Gastroesophageal sphincter (tissue), 4 donors: Measurements from ENCODE around the gene OR4D1. TPM values are rescaled to one million over a fixed set of nuclear protein-coding genes. Genes with fewer than 3 reads are reported as not detected.

ENCODE experiments used
- ATAC-seq: fragments of 150-250 bp; one replicate; pipeline ENCODE4 v1.9.1; 2016; ENCODE audit warnings: mild to moderate bottlenecking, moderate library complexity
- H3K27ac ChIP-seq, 4 donors: fragments of 200-600 bp; sonication (generic) in 3 of 4; 1 replicate in 3 of 4; 2 replicates in 1 of 4; pipeline ENCODE4 v1.5.1; 2016 to 2019
- H3K27me3 ChIP-seq: fragments of 200-600 bp; sonication (generic); one replicate; pipeline ENCODE4 v1.5.1; 2019
- H3K36me3 ChIP-seq, 2 donors: fragments of 200-600 bp; sonication (generic); one replicate each; pipeline ENCODE4 v1.5.1; 2019; ENCODE audit warnings: control low read depth in 1 of 2
- H3K4me1 ChIP-seq, 3 donors: fragments of 200-600 bp; sonication (generic); 1 replicate in 2 of 3; 2 replicates in 1 of 3; pipeline ENCODE4 v1.5.1; 2016 to 2019; ENCODE audit warnings: control low read depth in 2 of 3
- H3K4me3 ChIP-seq, 2 donors: fragments of 200-600 bp; sonication (generic); one replicate each; pipeline ENCODE4 v1.5.1; 2019; ENCODE audit warnings: mild to moderate bottlenecking in 1 of 2, moderate library complexity in 1 of 2
- H3K9me3 ChIP-seq, 3 donors: fragments of 200-600 bp; sonication (generic); one replicate each; pipeline ENCODE4 v1.5.1; 2017 to 2019; ENCODE audit warnings: control low read depth in 2 of 3
- EP300 ChIP-seq: sonication (generic); formaldehyde crosslinking; IDR thresholded peaks from one replicate; pipeline ENCODE4 v1.6.1; 2017; ENCODE audit warnings: antibody characterized with exemption, mild to moderate bottlenecking
- POLR2A ChIP-seq, 2 donors: fragments of 450-650 bp; IDR thresholded peaks; one replicate each; pipeline ENCODE4 v1.6.1; 2017; ENCODE audit warnings: antibody characterized with exemption in 2 of 2, mild to moderate bottlenecking in 2 of 2, moderate library complexity in 1 of 2
- POLR2AphosphoS5 ChIP-seq: sonication (generic); formaldehyde crosslinking; IDR thresholded peaks from one replicate; pipeline ENCODE4 v1.6.1; 2017; ENCODE audit warnings: antibody characterized with exemption
- WGBS, 2 donors: methylation state at CpG; one replicate each; pipeline ENCODE4 v1.1.5; 2018; ENCODE audit warnings: low coverage in 1 of 2; 5-methylcytosine and 5-hydroxymethylcytosine counted together
- total RNA-seq, 4 donors: library from RNA; depleted of rRNA; stranded (reverse); fragments of >200 nt; gene quantifications; one replicate each; pipeline ENCODE4 v1.1.0, GENCODE V29; 2016
- TF ChIP-seq, protein P1 (sequence below), 4 experiments: fragments of 200-600 bp in 2 of 4; fragments of 450-650 bp in 2 of 4; sonication (generic) in 1 of 4; IDR thresholded peaks; one replicate each; pipeline ENCODE4 v1.5.1; 2017 to 2019; ENCODE audit warnings: antibody characterized with exemption in 4 of 4, mild to moderate bottlenecking in 2 of 4, moderate library complexity in 2 of 4

The OR4D1 gene
- total RNA-seq, 4 donors from 2014 or later, result not detected

DNA sequence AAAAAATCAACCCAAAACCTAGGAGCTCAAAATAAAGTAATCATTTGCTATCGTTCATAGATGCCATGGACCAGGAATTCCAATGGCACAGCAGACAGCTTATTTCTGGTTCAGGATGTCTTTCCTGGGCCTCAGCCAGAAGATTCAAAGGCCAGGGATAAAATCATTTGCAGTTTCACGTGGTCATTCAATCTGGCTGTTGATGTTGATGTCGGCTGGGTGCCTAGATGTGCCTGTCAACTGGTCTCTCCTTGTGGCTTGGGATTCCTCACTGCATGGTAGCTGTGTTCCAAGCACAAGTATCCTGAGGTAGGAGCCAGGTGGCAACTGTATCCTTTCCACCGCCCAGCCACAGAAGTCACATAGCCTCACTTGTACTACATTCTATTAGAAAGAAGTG is 33.6 kb downstream of the OR4D1 start:
- no peak overlapping the region for H3K27ac ChIP-seq
- WGBS, 2 donors, result 36 to 68% methylated on average over 2 to 4 of the region's 4 CpGs
- H3K4me1 ChIP-seq, result no peaks in the 10 kb centered on the region
- ATAC-seq, result no peak
- no peak overlapping the region for H3K4me3 ChIP-seq
- TF ChIP-seq POLR2A (IDR thresholded peaks at IDR 0.05) (no peak), POLR2AphosphoS5 (no peak), EP300 (no peak)
- TF ChIP-seq, protein P1, sequence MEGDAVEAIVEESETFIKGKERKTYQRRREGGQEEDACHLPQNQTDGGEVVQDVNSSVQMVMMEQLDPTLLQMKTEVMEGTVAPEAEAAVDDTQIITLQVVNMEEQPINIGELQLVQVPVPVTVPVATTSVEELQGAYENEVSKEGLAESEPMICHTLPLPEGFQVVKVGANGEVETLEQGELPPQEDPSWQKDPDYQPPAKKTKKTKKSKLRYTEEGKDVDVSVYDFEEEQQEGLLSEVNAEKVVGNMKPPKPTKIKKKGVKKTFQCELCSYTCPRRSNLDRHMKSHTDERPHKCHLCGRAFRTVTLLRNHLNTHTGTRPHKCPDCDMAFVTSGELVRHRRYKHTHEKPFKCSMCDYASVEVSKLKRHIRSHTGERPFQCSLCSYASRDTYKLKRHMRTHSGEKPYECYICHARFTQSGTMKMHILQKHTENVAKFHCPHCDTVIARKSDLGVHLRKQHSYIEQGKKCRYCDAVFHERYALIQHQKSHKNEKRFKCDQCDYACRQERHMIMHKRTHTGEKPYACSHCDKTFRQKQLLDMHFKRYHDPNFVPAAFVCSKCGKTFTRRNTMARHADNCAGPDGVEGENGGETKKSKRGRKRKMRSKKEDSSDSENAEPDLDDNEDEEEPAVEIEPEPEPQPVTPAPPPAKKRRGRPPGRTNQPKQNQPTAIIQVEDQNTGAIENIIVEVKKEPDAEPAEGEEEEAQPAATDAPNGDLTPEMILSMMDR (IDR thresholded peaks at IDR 0.05), result no peak
- no peaks in the 10 kb centered on the region for H3K9me3 ChIP-seq
- H3K27me3 ChIP-seq, result peaks cover 24% of the 10 kb centered on the region
- no peaks in the 10 kb centered on the region for H3K36me3 ChIP-seq

DNA sequence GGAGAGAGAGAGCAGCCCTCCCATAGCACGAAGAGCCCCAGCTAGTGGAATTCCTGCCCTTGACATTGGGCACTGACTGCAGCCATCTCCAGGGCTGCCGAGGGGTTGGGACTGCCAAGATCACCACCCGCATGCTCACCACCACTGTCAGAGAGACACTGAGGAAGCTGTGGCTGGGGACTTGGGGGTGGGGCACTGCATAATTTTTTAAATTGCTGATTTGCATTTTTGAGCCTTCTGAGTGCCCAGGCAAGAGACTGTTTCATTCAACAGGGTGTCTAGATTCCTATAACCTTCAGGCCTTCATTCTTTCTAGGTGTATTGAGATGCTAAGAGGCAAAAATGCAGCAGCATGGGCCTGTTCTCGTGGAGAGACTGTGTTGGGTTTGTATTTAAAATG is 35.3 kb downstream of the OR4D1 start:
- Histone ChIP-seq H3K36me3 (no peaks in the 10 kb centered on the region), H3K4me1 (no peaks in the 10 kb centered on the region), H3K27me3 (peaks cover 19% of the 10 kb centered on the region), H3K9me3 (no peaks in the 10 kb centered on the region), H3K4me3 (no peak overlapping the region), H3K27ac (no peak overlapping the region)
- no peak for ATAC-seq
- TF ChIP-seq, protein P1 (IDR thresholded peaks at IDR 0.05), result no peak
- TF ChIP-seq POLR2A (IDR thresholded peaks at IDR 0.05), result no peak
- no peak for TF ChIP-seq EP300
- TF ChIP-seq POLR2AphosphoS5, result no peak
- 60% methylated on average over 1 of the region's 4 CpGs; no CpG with 5 or more reads in 1 of the 2 donors for WGBS, 2 donors

DNA sequence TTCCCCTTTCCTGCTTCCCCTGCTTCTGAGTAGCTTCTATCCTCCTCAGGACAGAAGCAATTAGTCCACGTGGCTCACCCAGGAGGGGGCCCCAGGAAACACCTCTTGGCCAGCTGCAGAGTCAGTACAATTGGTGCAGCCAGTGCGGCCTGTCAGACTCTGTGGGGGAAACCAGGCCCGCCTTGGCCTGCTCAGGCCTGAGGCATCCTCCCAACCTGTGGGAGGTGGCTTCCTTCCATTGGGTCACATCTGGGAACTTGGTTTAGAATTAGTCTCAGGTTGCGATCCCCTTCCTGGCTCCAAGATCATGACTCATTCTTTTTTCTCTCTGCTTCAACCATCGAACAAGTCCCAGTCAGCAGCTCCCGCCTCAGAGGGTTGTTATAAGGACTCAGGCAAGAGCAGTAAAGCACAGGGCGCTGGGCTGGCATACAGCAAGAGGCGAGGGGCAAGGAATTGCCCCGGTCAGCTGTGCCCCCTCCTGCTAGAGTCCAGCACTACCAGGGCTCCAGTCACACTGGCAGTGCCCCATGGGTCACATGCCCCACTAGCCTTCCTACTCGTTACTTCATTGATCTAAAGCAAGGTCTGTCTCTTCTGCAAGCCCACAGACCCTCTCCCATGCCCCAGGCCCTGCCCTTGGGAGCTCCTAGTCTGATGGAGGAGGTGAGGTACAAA is 36.3 kb downstream of the OR4D1 start:
- ATAC-seq, result no peak
- no peaks in the 10 kb centered on the region for H3K9me3 ChIP-seq
- TF ChIP-seq, protein P1 (IDR thresholded peaks at IDR 0.05), result no peak
- TF ChIP-seq POLR2A (IDR thresholded peaks at IDR 0.05) (no peak), EP300 (no peak), POLR2AphosphoS5 (no peak)
- 43% methylated on average over 5 of the region's 10 CpGs; no CpG with 5 or more reads in 1 of the 2 donors for WGBS, 2 donors
- H3K36me3 ChIP-seq, result no peaks in the 10 kb centered on the region
- H3K27ac ChIP-seq, result no peak overlapping the region
- H3K4me3 ChIP-seq, result no peak overlapping the region
- no peaks in the 10 kb centered on the region for H3K4me1 ChIP-seq
- H3K27me3 ChIP-seq, result peaks cover 24% of the 10 kb centered on the region

DNA sequence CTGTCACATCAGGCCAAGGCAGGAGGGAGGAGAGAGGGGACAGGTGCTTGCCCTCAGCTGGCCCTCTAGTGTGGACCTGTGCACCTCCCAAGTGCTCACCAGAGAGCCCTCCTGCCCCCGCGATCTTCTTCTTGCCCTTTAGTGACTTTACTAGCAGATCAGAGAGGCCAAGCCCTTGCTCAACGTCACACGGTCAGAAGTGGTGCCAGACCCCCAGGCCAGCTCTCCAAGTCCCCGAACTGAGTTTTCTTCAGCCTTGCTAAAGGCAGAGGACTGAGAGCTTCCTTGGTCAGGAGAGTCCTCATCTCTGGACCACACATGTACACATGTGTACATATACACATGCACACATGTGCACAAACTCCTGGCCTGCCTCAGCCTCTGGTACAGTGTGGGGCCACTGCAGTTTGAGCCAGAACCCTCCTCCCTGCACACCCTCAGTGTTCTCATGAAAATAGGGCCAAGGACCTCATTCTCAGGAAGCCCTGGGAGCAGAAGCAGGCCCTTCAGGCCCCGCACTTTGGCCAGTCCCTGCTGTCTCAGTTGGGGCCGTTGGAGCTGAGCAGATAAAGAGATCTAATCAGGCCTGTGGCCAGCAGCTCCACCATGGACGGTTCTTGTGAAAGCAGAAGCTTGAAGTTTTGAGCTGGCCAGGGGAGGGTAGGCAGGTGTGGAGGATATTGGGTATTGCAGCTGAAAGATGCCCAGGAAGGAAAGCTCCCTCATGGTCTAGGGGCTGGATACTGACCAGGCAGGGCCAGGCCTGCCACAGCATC is 37.0 kb downstream of the OR4D1 start:
- Histone ChIP-seq H3K4me3 (no peak overlapping the region), H3K36me3 (no peaks in the 10 kb centered on the region), H3K27me3 (peaks cover 31% of the 10 kb centered on the region), H3K27ac (no peak overlapping the region), H3K9me3 (no peaks in the 10 kb centered on the region), H3K4me1 (peaks cover 0 to 6% (median 0%) of the 10 kb centered on the region in 3 donors)
- WGBS, 2 donors, result 100% methylated on average over 1 of the region's 8 CpGs; no CpG with 5 or more reads in 1 of the 2 donors
- ATAC-seq, result no peak
- TF ChIP-seq EP300, result no peak
- no peak for TF ChIP-seq POLR2AphosphoS5
- no peak for TF ChIP-seq POLR2A (IDR thresholded peaks at IDR 0.05)
- TF ChIP-seq, protein P1 (IDR thresholded peaks at IDR 0.05), result no peak
